ENCODE results near the gene TMEM187.

GRCh38 chrX:153922932-153923857 lies 49.4 kb upstream of the TMEM187 start:
- TF ChIP-seq POLR2A (IDR thresholded peaks at IDR 0.05) (no peak), CTCF (IDR thresholded peaks at IDR 0.05) (peak in 1 of 3 experiments; percentile 27)
